ENCODE measurements around the gene MTSS2. TPM values are rescaled to one million over a fixed set of nuclear protein-coding genes. Genes with fewer than 3 reads are reported as not detected.

The MTSS2 gene
- total and polyA plus RNA-seq, 2 experiments from 2014 or later: 12.4 to 82.3 TPM

DNA sequence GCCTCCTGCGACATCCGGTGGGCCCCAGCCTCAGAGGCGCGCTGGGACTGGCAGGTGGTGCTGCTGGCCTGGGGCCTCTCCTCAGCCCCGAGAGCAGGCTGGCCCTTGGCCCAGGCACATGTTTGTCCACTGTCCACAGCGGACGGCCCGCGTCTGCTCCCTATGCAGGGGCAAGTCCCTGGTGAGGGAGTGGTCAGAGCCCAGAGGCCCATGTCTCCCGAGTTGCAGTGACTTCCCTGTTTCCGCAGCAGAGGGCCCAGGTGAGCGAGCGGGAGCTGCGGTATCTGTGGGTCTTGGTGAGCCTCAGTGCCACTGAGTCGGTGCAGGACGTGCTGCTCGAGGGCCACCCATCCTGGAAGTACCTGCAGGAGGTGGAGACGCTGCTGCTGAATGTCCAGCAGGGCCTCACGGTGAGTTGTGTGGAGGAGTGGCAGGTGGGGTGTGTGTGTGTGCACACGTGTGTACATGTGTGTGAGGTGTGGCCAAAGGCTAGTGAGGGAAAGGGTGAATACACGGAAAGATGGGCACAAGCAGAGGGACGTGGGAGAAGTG, 29.1 kb downstream of the MTSS2 start:
- Histone ChIP-seq H3K36me3 (no peaks in the 10 kb centered on the region), H3K27ac (no peak overlapping the region), H3K4me3 (no peak overlapping the region), H3K4me1 (ENCODE audit: low read depth) (no peaks in the 10 kb centered on the region), H3K27me3 (no peaks in the 10 kb centered on the region), H3K9me3 (ENCODE audit: low read depth) (no peaks in the 10 kb centered on the region)
- no peak for TF ChIP-seq CTCF (IDR thresholded peaks at IDR 0.05; ENCODE audit: low read depth, low read length)
- DNase-seq (ENCODE audit: low read depth in 1 of 2, low spot score in 1 of 2): no peak

GRCh38 chr16:70656065-70656711, 29.7 kb downstream of the MTSS2 start:
- Histone ChIP-seq H3K27ac (no peak overlapping the region), H3K36me3 (no peaks in the 10 kb centered on the region), H3K27me3 (no peaks in the 10 kb centered on the region), H3K4me3 (no peak overlapping the region), H3K4me1 (ENCODE audit: low read depth) (no peaks in the 10 kb centered on the region), H3K9me3 (ENCODE audit: low read depth) (no peaks in the 10 kb centered on the region)
- DNase-seq (ENCODE audit: low read depth in 1 of 2, low spot score in 1 of 2): no peak
- no peak for TF ChIP-seq CTCF (IDR thresholded peaks at IDR 0.05; ENCODE audit: low read depth, low read length)

- Histone ChIP-seq H3K4me1 (ENCODE audit: low read depth) (no peaks in the 10 kb centered on the region), H3K36me3 (no peaks in the 10 kb centered on the region), H3K27me3 (no peaks in the 10 kb centered on the region), H3K9me3 (ENCODE audit: low read depth) (no peaks in the 10 kb centered on the region), H3K27ac (no peak overlapping the region), H3K4me3 (no peak overlapping the region)
- TF ChIP-seq CTCF (IDR thresholded peaks at IDR 0.05; ENCODE audit: low read depth, low read length): peak; percentile 83
- DNase-seq (ENCODE audit: low read depth in 1 of 2, low spot score in 1 of 2): peak; percentile 79 to 88
Observed at GRCh38 chr16:70653809-70654771, 31.8 kb downstream of the MTSS2 start.

- Histone ChIP-seq H3K36me3 (no peaks in the 10 kb centered on the region), H3K27ac (no peak overlapping the region), H3K4me3 (no peak overlapping the region), H3K27me3 (no peaks in the 10 kb centered on the region), H3K4me1 (ENCODE audit: low read depth) (no peaks in the 10 kb centered on the region), H3K9me3 (ENCODE audit: low read depth) (no peaks in the 10 kb centered on the region)
- no peak for DNase-seq (ENCODE audit: low read depth in 1 of 2, low spot score in 1 of 2)
- no peak for TF ChIP-seq CTCF (IDR thresholded peaks at IDR 0.05; ENCODE audit: low read depth, low read length)
Observed at GRCh38 chr16:70653406-70653805, 32.4 kb downstream of the MTSS2 start.

GRCh38 chr16:70652322-70652721, 33.5 kb downstream of the MTSS2 start:
- TF ChIP-seq CTCF (IDR thresholded peaks at IDR 0.05; ENCODE audit: low read depth, low read length): no peak
- DNase-seq (ENCODE audit: low read depth in 1 of 2, low spot score in 1 of 2): no peak
- no peaks in the 10 kb centered on the region for H3K27me3 ChIP-seq

More at GRCh38 chr16:70652322-70652721, 33.5 kb downstream of the MTSS2 start:
- Histone ChIP-seq H3K4me3 (no peak overlapping the region), H3K4me1 (ENCODE audit: low read depth) (no peaks in the 10 kb centered on the region), H3K36me3 (no peaks in the 10 kb centered on the region), H3K27ac (no peak overlapping the region), H3K9me3 (ENCODE audit: low read depth) (no peaks in the 10 kb centered on the region)

Measured in cardiac muscle cell (in vitro differentiated cells and primary cell).